Small intestine (tissue), 7 donors: ENCODE data around the gene DNLZ. TPM values are rescaled to one million over a fixed set of nuclear protein-coding genes. Genes with fewer than 3 reads are reported as not detected.

Experiments used
- DNase-seq, 2 donors: peaks; one replicate each; pipeline versions ENCODE4 v3.0.0 to v3.0.0-alpha.2; 2013
- FAIRE-seq: peaks from 2 replicates; lab custom pipeline; 2012; peaks lifted over from hg19 to GRCh38; lab: Jason Lieb, UNC
- H3K27ac ChIP-seq, 3 donors: one replicate each; pipeline ENCODE4 v1.5.1; 2013; ENCODE audit warnings: low read length in 2 of 3, mild to moderate bottlenecking in 2 of 3, control low read depth in 1 of 3, inconsistent platforms in 1 of 3, low read depth in 1 of 3, moderate library complexity in 1 of 3
- H3K27me3 ChIP-seq, 3 donors: one replicate each; pipeline ENCODE4 v1.6.1; 2013; ENCODE audit warnings: low read length in 3 of 3, inconsistent platforms in 1 of 3; ENCODE audit not compliant: control insufficient read depth in 3 of 3, insufficient read depth in 3 of 3
- H3K36me3 ChIP-seq, 3 donors: one replicate each; pipeline ENCODE4 v1.6.1; 2013; ENCODE audit warnings: low read length in 3 of 3, inconsistent platforms in 1 of 3, low read depth in 1 of 3, mild to moderate bottlenecking in 1 of 3, moderate library complexity in 1 of 3; ENCODE audit not compliant: control insufficient read depth in 3 of 3, insufficient read depth in 2 of 3
- H3K4me1 ChIP-seq, 3 donors: one replicate each; pipeline ENCODE4 v1.6.1; 2013; ENCODE audit warnings: low read length in 2 of 3, inconsistent platforms in 1 of 3, low read depth in 1 of 3, mild to moderate bottlenecking in 1 of 3, moderate library complexity in 1 of 3; ENCODE audit not compliant: control insufficient read depth in 3 of 3, insufficient read depth in 2 of 3
- H3K4me3 ChIP-seq, 3 donors: one replicate each; pipeline ENCODE4 v1.5.1; 2013; ENCODE audit warnings: low read length in 3 of 3, control low read depth in 1 of 3, inconsistent platforms in 1 of 3, low read depth in 1 of 3, mild to moderate bottlenecking in 1 of 3, moderate library complexity in 1 of 3
- H3K9me3 ChIP-seq, 2 donors: one replicate each; pipeline ENCODE4 v1.6.1; 2013; ENCODE audit warnings: low read depth in 1 of 2, low read length in 1 of 2; ENCODE audit not compliant: control insufficient read depth in 2 of 2, insufficient read depth in 1 of 2
- WGBS, 3 donors: extraction: QIAGEN DNeasy Blood & Tissue Kit; methylation state at CpG; one replicate each; pipeline ENCODE4 v1.1.7; 2013; 5-methylcytosine and 5-hydroxymethylcytosine counted together
- polyA plus RNA-seq, 4 donors: library from polyadenylated mRNA; stranded (reverse) in 3 of 4; unstranded in 1 of 4; fragments of 200-250 nt in 3 of 4; fragments of 120-200 nt in 1 of 4; gene quantifications; one replicate each; pipeline versions ENCODE4 v1.2.1 to v1.2.3, GENCODE V29; 2013
- donor health status: healthy with polysubstance abuse.
- donor health status: control.
- donor health status: control.
- donor health status: Bipolar disorder and iron deficiency.
- donor health status: healthy.

The DNLZ gene
- polyA plus RNA-seq, 4 donors = 8.5 to 16.1 (median 11.0) TPM

- DNase-seq = no peak
- Histone ChIP-seq H3K4me1 (no peaks in the 10 kb centered on the region), H3K27me3 (no peaks in the 10 kb centered on the region), H3K27ac (no peak overlapping the region), H3K9me3 (peaks cover 0 to 14% of the 10 kb centered on the region in 2 donors), H3K4me3 (no peak overlapping the region), H3K36me3 (no peaks in the 10 kb centered on the region)
- 77 to 90% (median 81%) methylated on average over 12 to 16 of the region's 16 CpGs for WGBS, 3 donors
- no peak for FAIRE-seq
Measured at GRCh38 chr9:136318776-136319241, 44.7 kb downstream of the DNLZ start.

GRCh38 chr9:136318111-136318775 lies 45.3 kb downstream of the DNLZ start:
- Histone ChIP-seq H3K4me1 (no peaks in the 10 kb centered on the region), H3K27me3 (no peaks in the 10 kb centered on the region), H3K9me3 (peaks cover 0 to 14% of the 10 kb centered on the region in 2 donors), H3K36me3 (no peaks in the 10 kb centered on the region), H3K27ac (no peak overlapping the region), H3K4me3 (no peak overlapping the region)
- 69 to 74% (median 72%) methylated on average over 20 to 21 of the region's 21 CpGs for WGBS, 3 donors
- DNase-seq = no peak
- FAIRE-seq = no peak

- Histone ChIP-seq H3K4me1 (no peaks in the 10 kb centered on the region), H3K4me3 (no peak overlapping the region), H3K9me3 (peaks cover 0 to 14% of the 10 kb centered on the region in 2 donors), H3K27me3 (no peaks in the 10 kb centered on the region), H3K27ac (no peak overlapping the region), H3K36me3 (no peaks in the 10 kb centered on the region)
- DNase-seq = no peak
- no peak for FAIRE-seq
- 83 to 88% (median 87%) methylated on average over 13 to 16 of the region's 16 CpGs for WGBS, 3 donors
Measured at GRCh38 chr9:136317695-136318094, 45.8 kb downstream of the DNLZ start.

- Histone ChIP-seq H3K4me3 (no peak overlapping the region), H3K27ac (no peak overlapping the region), H3K36me3 (no peaks in the 10 kb centered on the region), H3K9me3 (peaks cover 0 to 14% of the 10 kb centered on the region in 2 donors), H3K4me1 (peaks cover 0 to 3% (median 0%) of the 10 kb centered on the region in 3 donors), H3K27me3 (no peaks in the 10 kb centered on the region)
- DNase-seq = no peak
- no peak for FAIRE-seq
- WGBS, 3 donors = 80 to 86% (median 85%) methylated on average over 13 of the region's 13 CpGs
Measured at GRCh38 chr9:136316896-136317676, 46.5 kb downstream of the DNLZ start.

GRCh38 chr9:136316271-136316751 lies 47.2 kb downstream of the DNLZ start:
- H3K4me3 ChIP-seq = no peak overlapping the region
- no peaks in the 10 kb centered on the region for H3K36me3 ChIP-seq
- 83 to 88% (median 87%) methylated on average over 23 of the region's 23 CpGs for WGBS, 3 donors
- H3K4me1 ChIP-seq = peaks cover 0 to 10% (median 0%) of the 10 kb centered on the region in 3 donors
- no peak overlapping the region for H3K27ac ChIP-seq
- DNase-seq (no peak), FAIRE-seq (no peak)
- H3K27me3 ChIP-seq = no peaks in the 10 kb centered on the region
- H3K9me3 ChIP-seq = peaks cover 0 to 14% of the 10 kb centered on the region in 2 donors

GRCh38 chr9:136314944-136315343 lies 48.6 kb downstream of the DNLZ start:
- peaks cover 0 to 14% of the 10 kb centered on the region in 2 donors for H3K9me3 ChIP-seq
- FAIRE-seq = no peak
- WGBS, 3 donors = 83 to 84% (median 83%) methylated on average over 4 of the region's 4 CpGs

GRCh38 chr9:136314056-136314416 lies 49.5 kb downstream of the DNLZ start:
- Histone ChIP-seq H3K27ac (no peak overlapping the region), H3K36me3 (no peaks in the 10 kb centered on the region), H3K4me3 (no peak overlapping the region), H3K9me3 (peaks cover 0 to 14% of the 10 kb centered on the region in 2 donors), H3K4me1 (peaks cover 0 to 18% (median 0%) of the 10 kb centered on the region in 3 donors), H3K27me3 (peaks cover 0 to 4% (median 0%) of the 10 kb centered on the region in 3 donors)
- FAIRE-seq (no peak), DNase-seq (no peak)
- WGBS, 3 donors = 60 to 85% (median 75%) methylated on average over 3 of the region's 3 CpGs

More at GRCh38 chr9:136314944-136315343, 48.6 kb downstream of the DNLZ start:
- H3K27ac ChIP-seq = no peak overlapping the region
- DNase-seq = no peak
- H3K4me1 ChIP-seq = peaks cover 0 to 18% (median 0%) of the 10 kb centered on the region in 3 donors
- H3K4me3 ChIP-seq = no peak overlapping the region
- H3K36me3 ChIP-seq = no peaks in the 10 kb centered on the region
- H3K27me3 ChIP-seq = no peaks in the 10 kb centered on the region
